Skin of body (tissue), 2 donors: ENCODE results near the gene LRRD1. TPM values are rescaled to one million over a fixed set of nuclear protein-coding genes. Genes with fewer than 3 reads are reported as not detected.
"Not testable (repeated sequence)": the region's sequence is repeated elsewhere in the genome, so short reads cannot be mapped to it uniquely, and the experiment has no call there.

Source experiments
- DNase-seq: peaks from one replicate; lab custom pipeline; 2025; lab: John Stamatoyannopoulos, UW
- total RNA-seq: library from RNA; depleted of rRNA; stranded (reverse); fragments of >200 nt; gene quantifications from one replicate; pipeline ENCODE4 v1.2.3, GENCODE V29; 2014

LRRD1 gene
- total RNA-seq, 1 donor from 2014 or later = 0.30 TPM

DNA sequence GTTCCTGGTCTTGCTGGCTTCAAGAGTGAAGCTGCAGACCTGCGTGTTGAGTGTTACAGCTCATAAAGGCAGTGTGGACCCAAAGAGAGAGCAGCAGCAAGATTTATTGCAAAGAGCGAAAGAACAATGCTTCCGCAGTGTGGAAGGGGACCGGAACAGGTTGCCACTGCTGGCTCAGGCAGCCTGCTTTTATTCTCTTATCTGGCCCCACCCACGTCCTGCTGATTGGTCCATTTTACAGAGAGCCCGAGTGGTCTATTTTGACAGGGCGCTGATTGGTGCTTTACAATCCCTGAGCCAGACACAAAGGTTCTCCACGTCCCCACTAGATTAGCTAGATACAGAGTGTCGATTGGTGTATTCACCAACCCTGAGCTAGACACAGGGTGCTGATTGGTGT is 36.2 kb downstream of the LRRD1 start:
- DNase-seq = not testable (repeated sequence)

DNA sequence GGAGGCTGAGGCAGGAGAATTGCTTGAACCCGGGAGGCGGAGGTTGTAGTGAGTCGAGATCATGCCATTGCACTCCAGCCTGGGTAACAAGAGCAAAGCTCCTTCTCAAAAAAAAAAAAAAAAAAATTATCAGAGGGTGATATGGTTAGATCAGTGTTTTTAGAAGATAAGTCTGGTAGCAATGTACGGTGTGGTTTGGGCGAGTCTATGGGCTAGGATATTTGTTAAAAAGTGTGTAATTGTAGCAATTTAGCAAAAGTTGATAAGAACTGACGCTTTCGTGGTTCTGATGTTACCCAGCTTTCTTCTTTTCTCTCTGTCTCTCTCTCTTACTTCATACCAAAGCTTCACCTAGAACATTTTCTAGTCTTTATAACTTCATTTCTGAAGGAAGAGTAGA is 37.8 kb downstream of the LRRD1 start:
- no peak for DNase-seq

DNA sequence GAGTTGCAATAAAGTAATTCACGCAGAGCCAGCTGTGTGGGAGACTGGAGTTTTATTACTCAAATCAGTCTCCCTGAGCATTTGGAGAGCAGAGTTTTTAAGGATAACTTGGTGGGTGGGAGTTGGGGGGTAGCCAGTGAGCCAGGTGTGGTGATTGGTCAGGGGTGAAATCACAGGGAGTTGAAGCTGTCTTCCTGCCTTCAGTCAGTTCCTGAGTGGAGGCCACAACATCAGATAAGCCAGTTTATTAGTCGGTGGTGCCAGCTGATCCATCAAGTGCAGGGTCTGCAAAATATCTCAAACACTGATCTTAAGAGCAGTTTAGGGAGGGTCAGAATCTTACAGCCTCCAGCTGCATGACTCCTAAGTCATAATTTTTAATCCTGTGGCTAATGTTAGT is 41.4 kb downstream of the LRRD1 start:
- no peak for DNase-seq

DNA sequence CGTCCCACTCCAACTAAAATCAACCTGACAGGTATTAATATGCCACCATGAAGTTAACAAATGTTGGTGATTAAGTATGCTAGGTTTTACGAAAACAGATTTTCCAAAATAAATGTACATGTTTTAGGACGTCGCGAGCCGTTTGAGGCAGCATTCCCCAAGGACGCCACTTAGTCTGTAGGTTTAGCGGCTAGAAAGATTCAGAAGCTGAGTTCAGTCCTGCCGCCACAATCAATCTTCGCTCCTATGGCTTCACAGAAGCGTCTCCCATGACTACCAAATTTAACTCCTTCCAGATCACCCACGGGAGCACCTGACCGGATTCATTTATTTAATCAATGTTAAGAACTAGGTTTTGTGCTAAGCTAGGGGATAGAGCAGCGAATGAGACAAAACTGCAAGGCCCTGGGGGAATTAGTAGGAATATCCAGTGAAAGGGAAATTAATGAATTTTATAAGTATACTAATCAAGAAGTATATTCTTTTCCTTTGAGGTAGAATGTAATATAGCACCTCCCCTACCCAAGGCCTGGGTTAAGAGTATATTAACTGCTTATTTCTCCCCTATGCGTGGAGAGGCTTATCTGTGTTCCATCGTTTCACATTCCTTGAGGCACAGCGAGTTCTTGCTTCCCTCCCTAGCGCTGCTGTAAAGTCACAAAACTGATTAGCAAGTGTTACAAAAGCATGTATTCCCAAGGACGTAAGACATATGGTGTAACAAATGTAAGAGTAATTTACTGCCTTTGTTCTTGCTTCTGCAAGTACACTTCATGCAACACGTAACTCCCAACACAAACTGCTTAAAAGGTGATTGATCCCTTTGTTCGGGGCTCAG is 43.7 kb downstream of the LRRD1 start:
- DNase-seq = peak; percentile 70

DNA sequence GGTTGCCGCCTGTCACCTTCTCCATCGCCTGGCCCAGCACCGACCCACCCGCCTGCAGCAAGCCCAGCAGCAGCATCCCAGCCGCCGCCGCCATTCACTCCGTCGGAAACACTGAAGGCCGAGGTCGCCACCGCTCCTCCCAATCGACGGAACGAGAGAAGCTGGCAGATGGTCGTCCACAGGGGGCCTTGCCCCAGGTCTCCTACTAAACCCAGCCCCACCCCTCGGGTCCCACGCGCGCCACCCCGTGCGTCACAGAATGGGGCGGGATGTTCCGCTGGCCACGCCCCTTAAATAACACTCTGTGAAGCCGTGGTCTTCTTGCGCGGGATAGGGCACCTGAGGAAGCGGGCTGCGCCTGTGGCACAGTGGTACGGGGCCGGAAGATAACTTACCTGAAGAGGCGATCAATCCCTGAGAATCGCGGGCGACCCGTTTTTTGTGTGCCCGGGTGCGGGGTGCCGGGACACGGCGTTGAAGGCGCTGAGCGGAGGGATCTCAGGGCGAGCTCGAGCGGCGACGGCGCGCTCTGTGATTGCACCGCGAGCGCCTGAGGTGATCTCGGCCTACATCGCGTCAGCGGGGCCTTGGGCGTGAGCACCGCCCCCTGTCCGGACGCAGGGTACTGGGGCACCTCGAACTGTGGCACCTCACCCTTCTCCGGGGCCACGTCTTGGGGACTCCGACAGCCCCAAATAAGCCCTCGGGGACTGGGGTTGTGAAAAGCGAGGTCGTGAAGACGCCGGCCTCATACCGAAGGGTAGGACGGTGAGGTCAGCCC is 44.5 kb downstream of the LRRD1 start, which contains the start of gene CYP51A1:
CYP51A1 (minus strand) TSS at position 207 of the 781 bp plus-strand sequence; CDS start at position 94, 113 bp downstream.
- DNase-seq = peak; percentile 95

DNA sequence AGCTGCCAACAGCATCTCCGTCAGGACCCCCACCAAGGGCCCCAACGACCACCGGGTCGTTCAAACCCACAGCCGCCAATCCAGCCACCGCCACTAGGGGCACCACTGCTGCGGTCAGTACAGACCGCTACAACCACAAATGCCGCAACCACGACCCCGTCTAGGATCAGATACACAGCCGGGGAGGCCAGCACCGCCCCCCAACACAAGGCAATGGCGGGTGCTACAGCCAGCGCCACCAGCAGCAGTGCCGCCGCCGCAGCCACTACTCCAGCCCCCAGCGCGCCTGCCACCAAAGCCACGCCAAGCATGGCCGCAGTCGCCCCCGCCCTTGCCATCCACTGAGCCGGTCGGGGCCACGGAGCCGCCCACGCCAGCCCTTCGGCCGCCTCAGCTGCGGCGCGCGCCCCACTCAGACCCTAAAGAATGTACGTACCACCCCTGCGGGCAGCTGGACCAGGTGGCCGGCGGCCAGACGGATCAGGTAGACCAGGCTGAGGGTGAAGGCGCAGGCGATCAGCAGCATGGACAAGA is 45.1 kb downstream of the LRRD1 start:
- no peak for DNase-seq

DNA sequence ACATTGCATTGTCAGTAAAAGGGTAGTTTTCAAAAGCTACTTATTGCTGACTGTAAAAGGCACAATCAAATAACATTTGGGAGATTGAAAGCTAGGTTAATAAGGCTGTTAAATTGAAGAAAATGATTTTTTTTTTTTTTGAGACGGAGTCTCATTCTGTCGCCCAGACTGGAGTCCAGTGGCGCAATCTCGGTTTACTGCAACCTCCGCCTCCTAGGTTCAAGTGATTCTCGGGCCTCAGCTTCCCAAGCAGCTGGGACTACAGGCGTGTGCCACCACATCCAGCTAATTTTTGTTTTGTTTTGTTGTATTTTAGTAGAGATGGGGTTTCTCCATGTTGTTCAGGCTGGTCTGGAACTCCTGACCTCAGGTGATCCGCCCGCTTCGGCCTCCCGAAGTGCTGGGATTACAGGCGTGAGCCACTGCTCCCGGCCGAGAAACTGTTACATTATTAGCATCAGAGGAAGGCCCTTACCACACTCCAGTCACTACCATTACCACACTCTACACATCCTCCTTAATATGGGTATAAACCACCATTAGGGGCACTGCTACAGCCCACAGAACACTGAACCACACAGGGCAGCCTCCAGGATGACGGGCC is 45.7 kb downstream of the LRRD1 start:
- peak; percentile 32 for DNase-seq

DNA sequence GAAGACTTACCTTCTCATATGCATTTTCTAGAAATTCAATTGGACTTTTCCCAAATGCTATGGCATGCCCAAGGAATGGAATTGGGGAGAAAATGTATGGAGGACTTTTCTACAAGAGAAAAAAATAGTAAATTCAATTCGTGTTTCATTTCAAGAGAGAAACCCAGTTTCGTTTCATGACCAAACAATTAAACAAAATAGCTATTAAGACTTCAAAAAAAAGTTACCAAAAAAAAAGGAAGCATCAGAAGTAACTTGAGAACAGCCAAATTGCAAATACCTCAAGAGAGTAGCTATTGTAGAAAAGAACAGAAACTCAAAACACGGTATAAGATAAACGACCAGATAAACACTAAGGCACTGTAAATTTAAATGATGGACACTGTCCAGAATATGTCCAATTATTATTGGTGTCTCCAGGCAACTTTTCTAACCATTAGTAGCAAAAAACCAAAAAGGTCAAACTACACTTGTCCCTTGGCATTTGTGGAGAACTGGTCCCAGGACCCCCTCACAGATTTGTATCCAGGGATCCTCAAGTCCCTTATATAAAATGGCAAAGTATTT is 47.1 kb downstream of the LRRD1 start:
- no peak for DNase-seq

DNA sequence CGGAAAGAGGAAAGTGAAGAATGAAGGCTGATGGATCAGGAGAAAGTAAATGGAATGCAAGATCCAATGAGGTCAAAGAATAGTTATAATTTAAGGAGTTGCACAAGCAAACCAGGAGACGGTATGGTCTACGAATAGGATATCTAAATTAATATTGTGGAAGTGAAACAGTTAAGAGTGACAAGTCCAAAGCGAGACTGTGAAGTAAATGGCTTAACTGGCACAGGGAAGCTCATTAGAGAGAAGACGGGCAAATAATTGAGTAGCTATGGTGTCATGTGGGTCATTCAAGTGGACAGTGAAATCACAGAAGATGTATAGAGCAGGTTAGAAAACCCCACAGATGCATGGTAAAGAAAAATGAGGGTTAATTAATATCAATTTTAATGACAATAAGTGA is 47.8 kb downstream of the LRRD1 start:
- DNase-seq = no peak

DNA sequence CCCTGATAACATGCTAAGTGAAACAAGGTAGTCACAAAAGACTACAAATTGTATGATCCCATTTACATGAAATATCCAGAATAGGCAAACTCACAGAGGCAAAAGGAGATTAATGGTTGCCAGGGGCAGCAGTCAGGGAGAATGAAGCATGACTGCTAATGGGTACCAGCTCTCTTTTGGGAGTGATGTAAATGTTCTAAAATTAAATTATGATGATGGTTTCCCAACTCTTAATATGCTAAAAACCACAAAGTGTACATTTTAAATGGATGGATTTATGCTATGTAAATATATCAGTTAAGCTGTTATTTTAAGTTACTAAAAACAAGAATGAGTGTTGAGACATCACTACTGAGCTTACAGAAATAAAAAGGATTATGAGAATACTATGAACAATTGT is 57.3 kb downstream of the LRRD1 start:
- no peak for DNase-seq

DNA sequence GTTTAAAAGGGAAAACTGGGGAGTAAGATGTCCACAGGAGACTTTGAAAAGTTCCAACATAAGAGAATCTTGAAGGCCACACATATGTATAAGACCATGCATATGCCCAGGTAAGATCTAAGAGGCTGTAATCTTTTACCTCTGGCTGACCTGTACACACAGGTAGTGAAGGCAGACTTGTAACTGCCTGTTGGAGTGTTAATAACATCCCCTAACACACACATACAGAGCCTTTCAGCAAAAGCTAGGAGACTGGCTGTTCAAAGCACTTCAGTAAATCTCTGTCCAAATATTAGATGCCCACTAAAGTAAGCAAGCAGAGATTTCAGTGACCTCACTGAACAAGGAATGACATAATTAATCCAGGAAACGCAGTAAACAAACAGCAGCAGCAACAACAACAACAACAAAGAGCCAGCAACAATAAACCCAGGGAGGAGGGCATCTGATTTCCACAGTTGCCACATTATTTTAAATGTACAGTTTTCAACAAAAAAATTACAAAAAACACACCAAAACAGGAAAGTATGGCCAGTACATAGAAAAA is 59.7 kb downstream of the LRRD1 start:
- no peak for DNase-seq

DNA sequence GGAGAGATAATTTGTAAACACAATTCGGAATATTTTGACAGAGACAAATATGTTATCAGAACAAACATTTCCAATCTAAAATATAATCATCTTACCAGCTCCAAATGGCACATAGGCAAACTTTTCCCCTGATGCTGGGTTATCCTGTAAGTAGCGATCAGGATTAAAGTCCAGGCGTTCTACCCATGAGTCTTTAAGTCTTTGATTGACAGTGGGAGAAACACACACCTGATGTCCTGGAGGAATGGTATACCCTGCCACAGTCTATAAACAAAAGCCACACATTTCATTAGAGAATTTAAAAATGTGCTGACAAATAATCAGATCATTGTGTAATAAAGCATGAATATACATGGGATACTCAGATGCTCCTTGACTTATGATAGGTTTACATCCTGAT is 62.0 kb downstream of the LRRD1 start:
- no peak for DNase-seq

DNA sequence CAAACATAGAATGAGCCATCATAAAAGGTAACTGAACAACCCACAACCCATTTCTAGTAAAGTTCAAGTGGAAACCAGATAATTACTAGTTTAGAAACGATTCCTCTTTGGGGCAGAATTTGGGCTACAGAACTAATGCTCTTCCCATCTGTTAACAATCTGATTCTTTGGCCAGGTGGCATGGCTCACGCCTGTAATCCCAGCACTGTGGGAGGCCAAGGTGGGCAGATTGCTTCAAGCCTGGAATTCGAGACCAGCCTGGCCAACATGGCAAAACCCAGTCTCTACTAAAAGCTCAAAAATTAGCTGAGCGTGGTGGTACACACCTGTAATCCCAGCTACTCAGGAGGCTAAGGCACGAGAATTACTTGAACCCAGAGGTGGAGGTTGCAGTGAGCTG is 63.1 kb downstream of the LRRD1 start:
- no peak for DNase-seq

DNA sequence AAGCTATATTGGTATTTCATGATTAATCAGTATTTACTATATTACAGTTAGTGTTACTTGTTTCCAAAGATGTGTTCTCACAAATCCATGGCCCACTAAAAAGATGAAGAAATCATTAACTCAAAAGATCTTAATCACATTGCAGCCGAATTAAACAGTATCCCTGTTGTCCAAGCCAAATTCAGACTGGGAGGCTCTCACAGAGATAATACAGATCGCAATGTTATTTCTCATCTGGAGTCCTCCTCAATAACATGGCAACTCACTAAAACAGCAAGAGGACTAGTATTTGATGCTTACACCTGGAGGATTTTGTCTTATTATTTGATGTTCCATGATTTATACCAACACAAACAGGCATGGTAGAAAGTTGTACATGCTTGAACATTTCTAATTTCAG is 68.1 kb downstream of the LRRD1 start:
- DNase-seq = no peak

DNA sequence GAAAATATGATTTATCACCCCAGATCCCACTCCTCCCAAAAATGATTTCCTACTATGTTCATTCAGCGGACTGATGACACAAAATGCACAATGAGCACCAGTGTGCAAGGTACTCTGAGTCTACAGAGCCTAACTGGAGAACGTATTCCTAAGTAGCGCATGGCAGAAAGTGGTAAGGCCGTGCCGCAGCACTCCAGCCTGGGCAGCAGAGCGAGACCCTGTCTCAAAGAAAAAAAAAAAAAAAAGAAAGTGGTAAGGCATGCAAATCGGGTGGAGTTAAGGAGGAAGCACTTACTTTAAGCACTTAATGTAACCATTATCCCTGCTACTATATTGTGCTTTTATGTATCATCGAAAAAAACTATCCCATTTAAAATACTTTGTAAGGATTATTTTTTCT is 70.1 kb downstream of the LRRD1 start:
- no peak for DNase-seq

DNA sequence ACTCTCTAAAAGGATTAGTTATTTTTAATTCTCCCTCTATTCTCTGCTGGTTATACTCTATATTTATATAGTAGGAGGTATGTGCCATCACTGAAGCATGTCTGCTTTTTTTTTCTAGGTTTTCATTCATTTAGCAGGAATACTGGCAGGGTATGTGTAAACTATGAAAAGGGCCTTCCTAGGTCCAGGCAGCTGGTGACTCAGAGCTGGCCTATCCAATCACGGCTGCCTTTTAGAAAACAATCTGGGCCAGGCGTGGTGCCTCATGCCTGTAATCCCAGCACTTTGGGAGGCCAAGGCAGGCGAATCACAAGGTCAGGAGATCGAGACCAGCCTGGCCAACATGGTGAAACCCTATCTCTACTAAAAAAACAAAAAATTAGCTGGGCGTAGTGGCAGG is 76.1 kb downstream of the LRRD1 start:
- DNase-seq = not testable (repeated sequence)

DNA sequence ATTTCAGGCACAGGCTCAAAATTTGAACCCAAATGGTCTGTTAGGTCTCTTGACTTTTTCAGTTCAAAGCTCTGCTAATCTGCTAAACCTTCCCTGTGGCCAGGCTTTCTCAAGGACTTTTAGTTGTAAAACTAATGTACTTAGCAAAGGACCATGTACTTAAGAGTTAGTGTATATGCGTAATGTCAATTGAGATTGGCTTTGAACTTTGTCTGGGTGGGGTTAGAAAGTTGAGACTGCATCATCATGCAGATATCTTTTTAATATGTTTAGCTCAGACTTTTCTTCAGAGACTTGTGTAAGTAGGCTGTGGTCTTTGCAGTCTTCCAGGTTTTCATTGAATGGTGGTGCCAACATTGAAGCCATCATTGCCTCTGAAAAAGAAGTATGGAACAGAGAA is 78.4 kb downstream of the LRRD1 start:
- no peak for DNase-seq

DNA sequence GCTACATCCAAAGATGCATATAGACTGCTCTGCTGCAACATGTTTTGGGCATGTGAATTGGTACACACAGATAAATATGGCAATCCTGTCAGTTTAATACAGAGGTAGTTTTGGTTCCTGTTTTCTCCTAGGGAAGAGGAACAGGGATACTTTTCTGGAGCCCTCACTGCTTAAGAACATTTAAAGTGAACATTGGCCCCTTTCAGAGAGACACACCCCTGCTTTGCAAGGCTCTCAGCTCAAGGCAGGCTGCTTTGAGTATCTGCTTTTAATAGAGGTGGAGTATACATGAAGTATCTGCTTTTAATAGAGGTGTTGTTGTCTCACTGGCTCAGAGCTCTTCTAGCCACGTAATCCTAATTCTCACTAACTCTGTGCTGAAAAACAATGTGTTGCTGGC is 83.6 kb downstream of the LRRD1 start:
- DNase-seq = no peak
